VCaP (cell line): ENCODE results near the gene TMEM59L.

Experiments
- H3K27ac ChIP-seq: fragments of 450-650 bp; 2 replicates; pipeline ENCODE4 v1.5.1; 2017
- TF ChIP-seq, protein P1 (sequence below): fragments of 450-650 bp; conservative IDR thresholded peaks from 2 replicates; pipeline ENCODE4 v1.5.1; 2017; ENCODE audit warnings: mild to moderate bottlenecking, moderate library complexity

Gene TMEM59L

DNA sequence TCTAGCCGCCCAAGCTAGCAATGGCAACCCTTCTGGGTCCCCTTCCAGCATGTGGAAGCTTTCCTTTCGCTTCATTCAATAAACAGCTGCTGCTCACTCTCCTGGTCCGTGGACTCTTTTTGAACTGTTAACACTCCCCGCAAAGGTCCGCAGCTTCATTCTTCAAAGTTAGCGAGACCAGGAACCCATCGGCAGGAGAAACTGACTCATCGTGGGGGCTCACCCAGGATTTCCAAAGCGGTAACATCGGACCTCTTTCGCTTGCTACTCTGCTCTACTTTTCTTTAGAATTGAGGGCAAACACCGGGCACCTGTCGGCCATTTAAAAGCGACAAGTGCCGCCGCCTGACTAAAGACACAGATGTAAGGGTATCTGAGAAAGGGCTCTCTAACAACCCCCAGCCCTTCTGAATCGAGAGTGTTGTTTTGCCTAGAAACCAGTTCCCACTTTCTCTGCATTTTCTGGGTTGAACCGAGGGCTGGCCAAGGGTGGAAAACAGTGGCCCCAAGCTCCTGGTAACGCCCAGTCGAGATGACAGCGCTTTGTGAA lies 35.2 kb upstream of the TMEM59L start:
- TF ChIP-seq, protein P1, sequence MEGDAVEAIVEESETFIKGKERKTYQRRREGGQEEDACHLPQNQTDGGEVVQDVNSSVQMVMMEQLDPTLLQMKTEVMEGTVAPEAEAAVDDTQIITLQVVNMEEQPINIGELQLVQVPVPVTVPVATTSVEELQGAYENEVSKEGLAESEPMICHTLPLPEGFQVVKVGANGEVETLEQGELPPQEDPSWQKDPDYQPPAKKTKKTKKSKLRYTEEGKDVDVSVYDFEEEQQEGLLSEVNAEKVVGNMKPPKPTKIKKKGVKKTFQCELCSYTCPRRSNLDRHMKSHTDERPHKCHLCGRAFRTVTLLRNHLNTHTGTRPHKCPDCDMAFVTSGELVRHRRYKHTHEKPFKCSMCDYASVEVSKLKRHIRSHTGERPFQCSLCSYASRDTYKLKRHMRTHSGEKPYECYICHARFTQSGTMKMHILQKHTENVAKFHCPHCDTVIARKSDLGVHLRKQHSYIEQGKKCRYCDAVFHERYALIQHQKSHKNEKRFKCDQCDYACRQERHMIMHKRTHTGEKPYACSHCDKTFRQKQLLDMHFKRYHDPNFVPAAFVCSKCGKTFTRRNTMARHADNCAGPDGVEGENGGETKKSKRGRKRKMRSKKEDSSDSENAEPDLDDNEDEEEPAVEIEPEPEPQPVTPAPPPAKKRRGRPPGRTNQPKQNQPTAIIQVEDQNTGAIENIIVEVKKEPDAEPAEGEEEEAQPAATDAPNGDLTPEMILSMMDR: no peak
- H3K27ac ChIP-seq: no peak overlapping the region

DNA sequence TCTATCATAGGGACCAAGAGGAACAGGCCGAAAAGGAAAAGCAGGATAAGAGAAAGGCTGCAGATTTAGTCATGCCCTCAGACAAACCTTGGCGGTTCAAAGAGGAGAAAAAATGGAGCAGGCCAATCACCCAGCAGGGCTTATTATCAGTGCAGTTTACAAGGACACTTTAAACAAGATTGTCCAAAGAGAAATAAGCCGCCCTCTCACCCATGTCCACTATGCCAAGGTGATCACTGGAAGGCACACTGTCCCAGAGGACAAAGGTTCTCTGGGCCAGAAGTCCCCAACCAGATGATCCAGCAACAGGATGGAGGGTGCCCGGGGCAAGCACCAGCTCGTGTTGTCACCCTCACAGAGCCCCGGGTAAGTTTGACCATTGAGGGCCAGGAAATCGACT lies 32.4 kb upstream of the TMEM59L start:
- TF ChIP-seq, protein P1: no peak
- H3K27ac ChIP-seq: no peak overlapping the region

DNA sequence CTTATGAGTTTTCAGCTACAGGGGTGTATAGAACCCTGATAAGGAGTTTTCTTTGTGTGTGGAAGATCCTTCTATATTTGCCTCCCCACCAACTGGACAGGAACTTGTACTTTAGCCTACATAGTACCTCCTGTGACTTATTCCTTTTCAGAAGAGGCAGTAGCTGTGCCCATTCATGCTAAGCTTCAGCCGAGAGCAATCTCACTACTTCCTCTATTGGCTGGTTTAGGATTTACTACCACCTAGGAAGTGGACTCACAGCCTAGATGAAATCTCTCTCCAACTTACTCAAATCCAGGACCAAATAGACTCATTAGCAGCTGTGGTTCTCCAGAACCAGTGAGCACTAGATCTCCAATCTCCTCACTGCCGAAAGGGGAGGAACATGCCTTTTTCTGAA lies 26.4 kb upstream of the TMEM59L start:
- TF ChIP-seq, protein P1: no peak
- no peak overlapping the region for H3K27ac ChIP-seq

DNA sequence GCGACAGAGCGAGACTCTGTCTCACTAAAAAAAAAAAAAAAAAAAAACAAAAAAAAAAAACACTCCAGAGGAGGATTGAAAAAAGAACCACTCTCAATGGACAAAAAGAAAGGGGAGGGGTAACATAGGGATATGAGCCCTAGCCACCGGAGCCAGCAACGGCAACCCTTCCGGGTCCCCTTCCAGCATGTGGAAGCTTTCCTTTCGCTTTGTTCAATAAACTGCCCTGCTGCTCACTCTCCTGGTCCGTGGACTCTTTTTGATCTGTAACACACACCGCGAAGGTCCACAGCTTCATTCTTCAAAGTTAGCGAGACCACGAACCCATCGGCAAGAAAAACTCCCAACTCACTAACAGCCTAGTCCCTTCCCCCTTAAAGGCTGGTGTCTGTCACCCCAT lies 25.1 kb upstream of the TMEM59L start:
- TF ChIP-seq, protein P1: no peak
- no peak overlapping the region for H3K27ac ChIP-seq

DNA sequence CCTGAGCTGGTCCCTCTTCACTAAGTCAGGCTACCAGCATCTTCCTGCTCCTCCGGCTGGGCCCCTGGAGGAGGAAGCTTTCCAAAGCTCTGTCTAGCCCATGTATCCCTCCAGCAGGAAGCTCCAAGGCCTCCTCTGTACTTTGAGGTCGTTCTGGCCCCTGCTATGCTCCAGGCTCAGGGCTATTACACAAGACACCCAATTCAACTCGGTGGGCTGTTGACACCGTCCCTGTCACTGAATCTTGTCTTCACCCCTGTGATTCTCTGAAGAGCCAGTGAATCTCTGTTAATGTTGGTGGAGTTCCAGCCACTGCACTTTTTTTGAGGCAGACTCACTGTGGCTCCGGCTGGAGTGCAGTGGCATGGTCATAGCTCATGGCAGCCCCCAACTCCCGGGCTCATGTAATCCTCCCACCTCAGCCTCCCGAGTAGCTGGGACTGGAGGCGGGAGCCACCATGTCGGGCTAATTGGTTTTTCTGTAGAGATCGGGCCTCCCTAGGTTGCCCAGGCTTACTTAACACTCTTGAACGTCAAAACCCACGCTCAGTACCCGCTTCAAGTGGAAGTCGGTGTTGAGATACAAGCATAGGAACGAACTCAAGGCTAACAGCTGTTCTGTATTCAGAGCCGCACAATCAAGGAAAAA lies 24.6 kb upstream of the TMEM59L start:
- TF ChIP-seq, protein P1: no peak
- H3K27ac ChIP-seq: peak overlapping the region; percentile 88

DNA sequence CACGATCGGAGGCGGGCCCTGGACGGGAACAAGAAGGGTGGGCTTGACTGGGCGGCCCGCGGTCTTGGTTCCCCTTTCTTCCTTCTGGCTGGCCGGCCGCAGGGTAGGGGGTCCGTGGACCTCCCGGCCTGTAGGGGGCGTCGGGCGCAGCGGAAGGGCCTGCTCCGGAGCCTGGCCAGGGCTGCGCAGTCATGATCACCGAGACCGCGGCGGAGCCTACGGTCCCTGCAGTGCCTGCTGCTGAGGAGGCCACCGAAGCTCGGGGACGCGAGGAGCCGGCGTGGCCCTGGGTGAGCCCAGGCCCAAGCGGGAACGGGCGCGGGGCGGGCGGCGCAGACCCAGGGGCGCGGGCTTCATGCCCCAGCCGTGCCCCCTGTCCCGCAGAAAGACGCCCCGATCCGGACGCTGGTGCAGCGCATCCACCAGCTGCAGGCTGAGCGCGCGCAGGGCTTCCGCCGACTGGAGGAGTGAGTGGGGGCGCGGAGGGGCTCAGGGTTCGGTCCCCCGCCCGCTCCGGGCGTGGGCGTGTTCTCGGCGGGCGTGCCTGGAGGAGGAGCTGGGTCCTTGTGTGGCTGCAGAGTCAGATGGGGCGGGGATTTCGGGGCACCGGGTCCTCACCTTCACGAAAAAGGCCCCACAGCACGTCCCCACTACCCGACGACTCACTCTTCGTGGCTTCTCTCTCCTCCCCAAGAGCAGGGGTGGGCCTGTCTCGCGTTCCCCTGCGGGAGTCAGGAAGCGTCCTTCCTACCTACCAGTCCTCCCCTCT lies 23.9 kb upstream of the TMEM59L start, which contains the start of gene REX1BD:
TSS of gene REX1BD (plus strand) at position 188 of the 769 bp plus-strand sequence. CDS start at position 192, 4 bp downstream.
- TF ChIP-seq, protein P1: peak; percentile 96
- H3K27ac ChIP-seq: peak within 1 kb of the TSS; percentile 88

DNA sequence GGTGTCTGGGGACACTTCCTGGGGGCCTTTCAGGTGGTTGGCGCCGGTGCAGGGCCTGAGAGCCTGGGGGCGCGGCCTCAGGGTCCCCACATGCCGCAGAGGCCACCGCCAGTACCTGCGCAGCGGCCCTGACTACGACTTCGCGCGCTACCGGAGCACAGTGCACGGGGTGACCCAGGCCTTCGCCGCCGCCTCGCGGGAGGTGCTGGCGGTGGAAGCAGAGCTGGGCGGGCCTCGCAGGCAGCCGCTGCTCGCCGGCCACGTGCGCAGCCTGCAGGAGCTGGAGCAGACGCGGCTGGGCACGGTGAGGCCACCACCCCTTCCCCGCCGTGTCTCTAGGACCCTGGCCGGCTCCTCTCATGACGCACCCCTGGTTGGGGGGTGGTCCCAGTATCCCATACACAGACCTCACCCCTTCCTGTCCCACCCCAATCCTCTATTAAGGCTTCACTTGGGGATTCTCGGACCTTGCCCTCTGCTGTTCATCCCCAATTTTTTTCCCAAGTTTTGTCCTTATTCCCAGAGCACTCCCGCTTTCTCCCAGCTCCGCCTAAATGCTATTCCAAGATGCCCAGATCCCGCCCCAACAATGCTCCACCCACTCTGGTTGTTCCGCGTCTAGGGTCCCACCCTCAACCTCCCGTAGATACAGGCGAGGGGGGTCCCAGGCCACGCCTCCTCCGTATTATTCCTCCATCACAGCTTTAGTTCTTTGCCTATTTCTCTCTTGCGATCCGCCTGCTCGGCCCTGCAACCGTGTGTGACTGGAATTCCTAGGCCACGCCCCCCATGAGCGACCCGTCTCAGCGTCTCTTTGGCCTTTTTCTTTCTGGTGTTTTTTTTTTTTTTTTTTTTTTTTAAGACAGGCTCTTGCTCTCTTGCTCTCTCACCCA lies 23.0 kb upstream of the TMEM59L start:
- H3K27ac ChIP-seq: peak overlapping the region; percentile 88
- TF ChIP-seq, protein P1: no peak
